C4-2B (cell line): ENCODE results near the gene PRKAG3.

Experiments
- CTCF ChIP-seq: fragments of 450-650 bp; conservative IDR thresholded peaks from 2 replicates; pipeline ENCODE4 v1.5.1; 2017; ENCODE audit warnings: mild to moderate bottlenecking
- ZFX ChIP-seq: fragments of 450-650 bp; IDR thresholded peaks from 2 replicates; pipeline ENCODE4 v1.6.1; 2017

- TF ChIP-seq CTCF (no peak), ZFX (no peak)
Measured at GRCh38 chr2:218809515-218809914, 22.1 kb downstream of the PRKAG3 start.
